ENCODE measurements around the gene TSPAN13.
A peak's percentile ranks its signal among the peaks of the same experiment; 100 is the strongest.
"Not testable (repeated sequence)": the region's sequence is repeated elsewhere in the genome, so short reads cannot be mapped to it uniquely, and the experiment has no call there.

Gene TSPAN13

DNA sequence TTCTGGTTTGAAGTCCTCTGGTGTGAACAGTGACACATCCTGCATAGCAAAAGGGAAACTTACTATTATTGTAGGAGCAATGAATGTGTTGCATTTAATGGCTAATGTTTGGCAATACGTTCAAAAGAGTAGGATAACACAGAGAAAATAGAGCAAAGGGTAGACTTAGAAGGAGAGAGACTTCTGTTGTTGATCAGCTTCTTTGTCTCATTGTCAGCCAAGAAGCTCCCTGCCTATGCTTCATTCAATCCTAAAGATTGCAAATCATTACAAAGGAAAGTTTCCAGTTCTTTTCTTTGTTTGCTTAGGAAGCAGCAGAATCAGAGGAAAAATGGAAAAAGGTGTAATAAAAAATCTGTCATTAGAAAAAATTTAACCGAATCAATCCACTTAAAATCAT is 7.9 kb upstream of the TSPAN13 start:
- DNase-seq (ENCODE audit: low read depth in 1 of 2, low spot score in 1 of 2): no peak
- in situ Hi-C loops (cut with HindIII; ENCODE audit: low pct_unique_long_range_greater_than_20kb, low sequenced_read_pairs): no loop called here
- TF ChIP-seq JUND (IDR thresholded peaks at IDR 0.05; ENCODE audit: low read depth): no peak

DNA sequence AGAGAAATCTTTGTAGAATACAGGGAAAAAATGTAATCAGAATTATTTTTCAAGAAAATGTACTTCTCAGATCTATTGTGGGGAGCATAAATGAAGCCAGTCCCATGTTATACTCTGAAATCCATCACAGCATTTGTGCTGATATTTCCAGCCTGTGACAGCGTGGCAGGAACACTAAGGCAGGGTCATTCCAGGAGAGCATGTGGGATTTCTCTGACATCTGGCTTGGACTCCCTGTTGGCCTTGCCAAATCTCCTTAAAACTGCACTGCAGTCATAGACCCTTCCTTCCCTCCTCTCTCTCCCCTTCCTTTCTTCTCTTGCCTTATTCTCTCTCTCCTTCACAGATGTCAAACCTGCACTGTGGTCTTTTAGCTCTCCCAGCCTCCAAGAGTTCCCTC is 6.5 kb upstream of the TSPAN13 start:
- no peak for TF ChIP-seq JUND (IDR thresholded peaks at IDR 0.05; ENCODE audit: low read depth)
- in situ Hi-C loops (cut with HindIII; ENCODE audit: low pct_unique_long_range_greater_than_20kb, low sequenced_read_pairs): no loop called here
- no peak for DNase-seq (ENCODE audit: low read depth in 1 of 2, low spot score in 1 of 2)

DNA sequence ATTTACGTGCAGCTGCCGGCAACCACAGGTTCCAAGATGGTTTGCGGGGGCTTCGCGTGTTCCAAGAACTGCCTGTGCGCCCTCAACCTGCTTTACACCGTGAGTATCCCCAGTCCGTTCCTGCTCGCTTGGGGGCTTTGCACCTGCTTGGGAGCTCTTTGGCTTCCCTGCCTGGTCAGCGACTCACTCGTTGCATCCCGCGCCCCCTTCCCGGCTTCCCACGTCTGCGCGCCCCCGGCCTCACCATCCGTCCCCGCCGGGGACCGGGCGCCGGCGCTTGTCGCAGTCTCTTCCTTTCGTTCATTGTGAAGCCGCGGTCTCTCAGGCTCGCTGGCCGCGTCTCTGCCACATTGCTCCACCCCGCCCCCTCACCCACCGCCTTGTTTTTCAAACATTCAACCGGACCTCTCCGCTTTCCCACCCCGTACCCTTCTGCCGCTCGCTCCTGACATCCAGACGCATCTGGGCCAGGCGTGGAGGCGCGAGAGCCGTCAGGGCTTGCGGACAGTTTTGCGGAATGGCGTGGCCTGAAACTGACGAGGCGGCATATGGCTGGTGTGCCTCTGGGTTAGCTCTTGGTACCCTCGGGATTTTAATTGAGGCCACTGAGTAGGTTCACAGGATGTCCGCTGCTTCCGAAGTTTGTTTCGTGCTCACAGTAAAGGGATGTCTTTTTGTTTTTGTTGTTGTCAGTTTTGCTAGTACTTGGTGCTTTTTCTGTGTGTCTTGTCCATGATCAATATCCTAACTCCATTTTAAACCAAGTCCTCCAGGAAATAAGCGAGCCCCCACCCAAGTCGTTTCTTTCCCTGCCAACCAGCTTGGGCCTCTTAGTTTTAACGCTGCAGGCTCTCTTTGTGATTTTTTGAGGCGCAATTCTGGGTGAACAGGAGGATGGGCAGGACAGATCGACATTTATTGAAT is 639 bp downstream of the TSPAN13 start:
- no peak for TF ChIP-seq JUND (IDR thresholded peaks at IDR 0.05; ENCODE audit: low read depth)
- in situ Hi-C loops (cut with HindIII; ENCODE audit: low pct_unique_long_range_greater_than_20kb, low sequenced_read_pairs): no loop called here
- DNase-seq (ENCODE audit: low read depth in 1 of 2, low spot score in 1 of 2): peak; percentile 16 to 62

DNA sequence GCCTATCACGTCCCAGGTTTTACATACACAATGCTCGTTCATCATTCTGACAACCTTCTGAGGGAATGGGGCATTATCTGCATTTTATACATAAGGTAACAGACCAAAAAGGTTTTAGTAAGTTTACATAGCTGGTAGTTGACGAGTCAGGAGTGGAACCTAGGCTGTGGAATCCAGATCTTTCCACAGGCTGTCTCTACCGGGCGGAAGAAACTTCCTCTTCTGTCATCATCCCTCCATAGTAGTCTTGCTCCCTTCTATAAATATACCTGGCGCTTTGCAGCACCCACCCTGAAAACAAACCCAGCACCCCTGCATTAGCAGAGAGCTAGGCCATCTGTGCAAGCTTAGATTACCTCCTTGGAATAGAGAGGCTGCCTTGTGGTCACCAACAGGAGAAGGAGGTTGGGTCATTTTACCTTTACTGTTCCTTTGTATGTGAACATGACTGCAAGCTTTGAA is 1.3 kb downstream of the TSPAN13 start:
- peak in 1 of 2 experiments; percentile 30 for DNase-seq (ENCODE audit: low read depth in 1 of 2, low spot score in 1 of 2)
- in situ Hi-C loops (cut with HindIII; ENCODE audit: low pct_unique_long_range_greater_than_20kb, low sequenced_read_pairs): no loop called here
- no peak for TF ChIP-seq JUND (IDR thresholded peaks at IDR 0.05; ENCODE audit: low read depth)

DNA sequence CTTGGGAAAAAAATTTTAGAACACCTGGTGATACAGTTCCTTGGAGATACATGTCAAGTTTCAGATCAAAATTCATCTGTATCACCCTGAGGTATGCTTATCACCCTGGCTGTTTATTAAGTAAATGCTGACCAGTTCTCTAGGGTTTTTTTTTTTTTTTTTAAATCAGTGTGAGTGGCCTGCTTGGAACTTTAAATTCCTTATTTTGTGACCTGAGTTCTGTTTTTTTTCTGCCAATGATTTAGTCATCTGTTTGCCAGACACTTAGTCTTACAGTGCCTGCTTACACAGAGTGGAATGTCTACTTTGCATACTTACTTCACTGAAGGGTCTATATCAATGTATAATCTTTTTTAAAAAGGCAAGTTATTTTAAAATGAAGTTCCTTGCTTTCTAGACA is 1.8 kb downstream of the TSPAN13 start:
- in situ Hi-C loops (cut with HindIII; ENCODE audit: low pct_unique_long_range_greater_than_20kb, low sequenced_read_pairs): no loop called here
- no peak for DNase-seq (ENCODE audit: low read depth in 1 of 2, low spot score in 1 of 2)
- TF ChIP-seq JUND (IDR thresholded peaks at IDR 0.05; ENCODE audit: low read depth): no peak

DNA sequence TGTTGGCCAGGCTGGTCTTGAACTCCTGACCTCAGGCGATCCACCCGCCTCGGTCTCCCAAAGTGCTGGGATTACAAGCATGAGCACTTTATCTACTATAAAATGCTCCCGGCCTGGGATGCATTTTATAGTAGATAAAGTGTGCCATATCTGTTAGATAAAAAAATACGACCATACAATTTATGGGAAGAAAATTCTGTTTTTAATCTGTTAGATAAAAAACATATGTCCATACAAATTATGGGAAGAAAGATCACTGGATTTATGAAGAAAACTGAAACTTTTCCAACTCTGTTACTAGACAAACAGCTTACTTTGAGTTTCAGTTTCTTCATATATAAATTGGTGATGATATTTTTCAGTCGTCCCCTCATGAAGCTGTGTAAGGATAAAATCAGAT is 4.5 kb downstream of the TSPAN13 start:
- in situ Hi-C loops (cut with HindIII; ENCODE audit: low pct_unique_long_range_greater_than_20kb, low sequenced_read_pairs): no loop called here
- TF ChIP-seq JUND (IDR thresholded peaks at IDR 0.05; ENCODE audit: low read depth): no peak
- no peak for DNase-seq (ENCODE audit: low read depth in 1 of 2, low spot score in 1 of 2)

DNA sequence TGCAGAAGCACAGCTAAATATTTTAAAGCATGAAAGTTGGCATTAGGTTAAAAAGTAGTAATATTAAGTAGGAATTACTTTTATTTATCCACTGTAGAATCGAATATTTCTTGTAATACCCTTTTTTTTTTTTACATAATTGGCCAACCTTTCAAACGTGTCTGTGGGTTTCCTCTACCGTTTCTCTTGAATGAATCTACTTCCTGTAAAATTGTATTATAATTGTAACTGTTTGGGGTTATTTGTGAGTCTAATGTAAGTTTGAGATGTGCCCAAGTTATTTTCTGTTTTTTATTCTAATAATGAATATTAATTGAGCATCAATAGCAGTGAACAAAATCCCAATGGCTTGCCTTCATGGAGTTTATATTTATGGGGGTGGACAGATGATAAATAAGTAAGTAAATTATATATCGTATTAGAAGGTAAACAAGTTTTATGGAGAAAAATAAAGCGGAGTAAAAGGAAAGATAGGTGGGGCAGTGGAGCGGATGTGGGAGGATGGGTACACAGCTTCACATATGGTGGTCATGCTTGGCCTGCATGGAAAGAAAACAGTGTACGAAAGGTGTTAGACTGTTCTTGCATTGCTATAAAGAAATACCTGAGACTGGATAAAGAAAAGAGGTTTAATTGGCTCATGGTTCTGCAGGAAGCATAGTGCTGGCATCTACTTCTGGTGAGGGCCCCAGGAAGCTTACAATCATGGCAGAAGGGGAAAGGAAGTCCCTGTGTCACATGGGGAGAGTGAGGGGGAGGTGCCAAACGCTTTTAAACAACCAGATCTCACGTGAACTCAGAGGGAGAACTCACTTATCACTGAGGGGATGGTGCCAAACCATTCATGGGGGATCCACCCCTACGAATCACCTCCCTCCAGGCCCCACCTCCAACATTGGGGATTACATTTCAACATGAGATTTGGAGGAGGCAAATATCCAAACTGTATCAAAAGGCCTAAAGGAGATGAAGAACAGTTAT is 5.4 kb downstream of the TSPAN13 start:
- no peak for TF ChIP-seq JUND (IDR thresholded peaks at IDR 0.05; ENCODE audit: low read depth)
- no peak for DNase-seq (ENCODE audit: low read depth in 1 of 2, low spot score in 1 of 2)
- in situ Hi-C loops (cut with HindIII; ENCODE audit: low pct_unique_long_range_greater_than_20kb, low sequenced_read_pairs): no loop called here

DNA sequence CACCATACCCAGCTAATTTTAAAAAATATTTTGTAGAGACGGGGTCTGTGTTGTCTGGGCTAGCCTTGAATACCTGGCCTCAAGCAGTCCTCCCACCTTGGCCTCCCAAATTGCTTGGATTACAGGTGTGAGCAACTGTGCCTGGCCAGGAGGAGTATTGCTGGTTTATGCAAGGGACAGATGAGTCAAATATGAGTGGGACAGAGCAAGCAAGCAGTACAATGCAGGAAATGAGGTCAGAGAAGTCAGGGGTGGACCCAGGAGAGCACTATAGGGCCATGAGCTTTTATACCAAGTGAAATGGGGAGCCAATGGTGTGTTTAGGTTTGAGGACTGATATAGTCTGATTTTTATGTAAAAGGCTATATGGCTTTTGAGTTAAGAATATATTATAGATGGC is 6.3 kb downstream of the TSPAN13 start:
- TF ChIP-seq JUND (IDR thresholded peaks at IDR 0.05; ENCODE audit: low read depth): no peak
- in situ Hi-C loops (cut with HindIII; ENCODE audit: low pct_unique_long_range_greater_than_20kb, low sequenced_read_pairs): no loop called here
- DNase-seq (ENCODE audit: low read depth in 1 of 2, low spot score in 1 of 2): no peak

DNA sequence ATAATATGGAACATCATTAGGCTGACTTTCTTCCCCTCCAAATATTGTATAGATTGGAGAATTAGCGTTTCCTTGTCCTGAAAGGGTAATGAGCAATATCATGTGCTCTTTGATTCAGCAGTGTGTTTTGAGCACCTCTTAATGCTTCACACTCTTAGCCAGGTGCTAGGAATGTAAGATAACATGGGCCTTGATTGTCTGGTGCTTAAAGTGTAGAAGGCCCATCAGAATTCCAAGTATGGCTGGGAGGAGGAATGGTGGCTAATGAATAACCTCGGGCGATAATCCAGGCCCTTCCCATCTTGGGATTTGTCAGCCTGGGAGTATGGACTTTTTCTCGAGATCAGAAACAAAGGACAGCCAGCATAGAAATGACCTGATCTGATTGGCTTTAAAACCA is 8.6 kb downstream of the TSPAN13 start:
- TF ChIP-seq JUND (IDR thresholded peaks at IDR 0.05; ENCODE audit: low read depth): no peak
- in situ Hi-C loops (cut with HindIII; ENCODE audit: low pct_unique_long_range_greater_than_20kb, low sequenced_read_pairs): no loop called here

DNA sequence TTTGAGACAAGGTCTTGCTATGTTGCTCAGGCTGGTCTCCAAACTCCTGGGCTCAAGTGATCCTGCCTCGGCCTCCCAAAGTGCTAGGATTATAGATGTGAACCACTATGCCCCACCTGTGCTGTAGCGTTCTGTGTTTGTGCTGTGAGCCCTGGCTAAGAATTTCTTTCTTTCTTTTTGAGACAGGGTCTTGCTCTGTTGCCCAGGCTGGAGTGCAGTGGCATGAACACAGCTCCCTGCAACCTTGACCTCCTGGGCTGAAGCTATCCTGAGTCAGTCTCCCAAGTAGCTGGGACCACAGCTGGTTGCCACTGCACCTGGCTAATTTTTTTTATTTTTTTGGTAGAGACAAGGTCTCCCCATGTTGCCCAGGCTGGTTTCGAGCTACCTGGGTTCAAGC is 11.4 kb downstream of the TSPAN13 start:
- no peak for DNase-seq (ENCODE audit: low read depth in 1 of 2, low spot score in 1 of 2)
- in situ Hi-C loops (cut with HindIII; ENCODE audit: low pct_unique_long_range_greater_than_20kb, low sequenced_read_pairs): no loop called here
- no peak for TF ChIP-seq JUND (IDR thresholded peaks at IDR 0.05; ENCODE audit: low read depth)

More for the DNA sequence above, 8.6 kb downstream of the TSPAN13 start:
- no peak for DNase-seq (ENCODE audit: low read depth in 1 of 2, low spot score in 1 of 2)

DNA sequence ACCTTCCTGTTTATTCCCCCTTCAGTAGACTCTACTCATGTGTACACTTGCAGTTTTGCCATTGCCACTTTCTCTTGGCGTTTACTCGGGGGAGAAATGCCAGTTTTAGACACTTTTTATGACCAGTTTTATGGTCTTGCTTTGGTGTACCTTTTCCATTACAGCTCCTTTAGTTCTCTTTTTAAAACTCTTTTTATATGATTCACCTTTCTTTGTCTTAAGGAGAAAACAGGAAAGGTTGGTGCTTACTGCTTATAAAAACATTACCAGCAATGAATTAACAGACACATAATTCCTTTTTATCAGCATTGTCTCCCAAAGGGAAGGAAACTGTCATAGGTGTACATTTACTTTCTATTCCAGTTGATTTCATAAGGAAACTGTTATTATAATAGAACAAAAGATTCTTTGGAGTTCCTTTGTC is 11.9 kb downstream of the TSPAN13 start:
- no peak for TF ChIP-seq JUND (IDR thresholded peaks at IDR 0.05; ENCODE audit: low read depth)
- DNase-seq (ENCODE audit: low read depth in 1 of 2, low spot score in 1 of 2): no peak
- in situ Hi-C loops (cut with HindIII; ENCODE audit: low pct_unique_long_range_greater_than_20kb, low sequenced_read_pairs): no loop called here

DNA sequence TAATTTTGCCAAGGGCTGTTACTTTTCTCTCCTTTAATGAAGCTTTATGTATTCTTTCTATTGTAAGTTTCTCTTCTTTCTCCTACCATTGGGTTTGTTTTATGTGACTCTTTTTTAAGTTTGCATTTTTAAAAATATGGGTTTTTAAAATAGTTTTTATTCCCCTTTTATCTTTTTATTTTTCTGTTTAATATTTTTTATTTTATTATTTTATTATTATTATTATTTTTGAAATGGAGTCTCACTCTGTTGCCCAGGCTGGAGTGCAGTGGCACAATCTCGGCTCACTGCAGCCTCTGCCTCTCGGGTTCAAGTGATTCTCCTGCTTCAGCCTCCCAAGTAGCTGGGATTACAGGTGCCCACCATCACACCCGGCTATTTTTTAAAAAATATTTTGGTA is 16.4 kb downstream of the TSPAN13 start:
- in situ Hi-C loops (cut with HindIII; ENCODE audit: low pct_unique_long_range_greater_than_20kb, low sequenced_read_pairs); DNase-seq (ENCODE audit: low read depth in 1 of 2, low spot score in 1 of 2): not testable (repeated sequence)

Measured in T47D (cell line).